Lower lobe of right lung (tissue), 2 donors: Measurements from ENCODE around the gene WLS. TPM values are rescaled to one million over a fixed set of nuclear protein-coding genes. Genes with fewer than 3 reads are reported as not detected.

Source experiments
- ATAC-seq, 2 donors: fragments of 200-7000 bp; cut with Tn5 transposase; one replicate each; pipeline ENCODE4 v1.9.1; 2020 to 2022; ENCODE audit warnings: mild to moderate bottlenecking in 2 of 2, moderate library complexity in 2 of 2
- DNase-seq: peaks from one replicate; pipeline ENCODE4 v3.0.0-alpha.2; 2020
- H3K27ac ChIP-seq: fragments of 200-600 bp; one replicate; pipeline ENCODE4 v1.8.0; 2022
- H3K27me3 ChIP-seq: fragments of 200-600 bp; one replicate; pipeline ENCODE4 v1.8.0; 2022; ENCODE audit warnings: low read depth
- H3K36me3 ChIP-seq: fragments of 200-600 bp; one replicate; pipeline ENCODE4 v1.8.0; 2022; ENCODE audit warnings: mild to moderate bottlenecking
- H3K4me1 ChIP-seq: fragments of 200-600 bp; one replicate; pipeline ENCODE4 v1.8.0; 2022
- H3K4me3 ChIP-seq: fragments of 200-600 bp; one replicate; pipeline ENCODE4 v1.8.0; 2022; ENCODE audit warnings: mild to moderate bottlenecking
- H3K9me3 ChIP-seq: fragments of 200-600 bp; one replicate; pipeline ENCODE4 v1.8.0; 2022
- CTCF ChIP-seq: fragments of 200-600 bp; IDR thresholded peaks from one replicate; pipeline ENCODE4 v1.8.0; 2022; ENCODE audit warnings: antibody characterized with exemption, mild to moderate bottlenecking
- intact Hi-C: fragments of 100-400 bp; cut with DNase I; formaldehyde crosslinking; loops from one replicate; pipeline ENCODE4 v1.11.0; 2022
- total RNA-seq: library from RNA; stranded (reverse); fragmentation: NEBNext Ultra II Directional; extraction: Animal tissue kit (Norgen Biotek cat#: 25700); gene quantifications from one replicate; pipeline ENCODE4 v1.2.1, GENCODE V29; 2021
- donor health status: DM: no; HTN: yes; CAD: no; lungs with severe emphysema.

WLS gene
- total RNA-seq, 1 donor from 2014 or later: 85.2 TPM

GRCh38 chr1:68147534-68148171, 84.7 kb downstream of the WLS start:
- Histone ChIP-seq H3K9me3 (no peaks in the 10 kb centered on the region), H3K36me3 (peaks cover 80% of the 10 kb centered on the region), H3K27ac (no peak overlapping the region), H3K4me1 (no peaks in the 10 kb centered on the region), H3K4me3 (no peak overlapping the region), H3K27me3 (no peaks in the 10 kb centered on the region)
- intact Hi-C loops: no loop called here
- ATAC-seq (no peak), DNase-seq (no peak)
- no peak for TF ChIP-seq CTCF

- Histone ChIP-seq H3K4me1 (peaks cover 15% of the 10 kb centered on the region), H3K9me3 (no peaks in the 10 kb centered on the region), H3K36me3 (peaks cover 64% of the 10 kb centered on the region), H3K27me3 (no peaks in the 10 kb centered on the region), H3K27ac (no peak overlapping the region), H3K4me3 (no peak overlapping the region)
- ATAC-seq (peak; percentile 47 to 53), DNase-seq (no peak)
- no peak for TF ChIP-seq CTCF
- intact Hi-C loops: no loop called here
Observed at GRCh38 chr1:68145418-68146126, 86.8 kb downstream of the WLS start.

- no peak for TF ChIP-seq CTCF
- H3K27me3 ChIP-seq: no peaks in the 10 kb centered on the region
- no peaks in the 10 kb centered on the region for H3K9me3 ChIP-seq
- H3K4me1 ChIP-seq: peaks cover 15% of the 10 kb centered on the region
- no peak overlapping the region for H3K27ac ChIP-seq
- intact Hi-C loops: no loop called here
- no peak for ATAC-seq
- H3K36me3 ChIP-seq: peaks cover 56% of the 10 kb centered on the region
- no peak for DNase-seq
- no peak overlapping the region for H3K4me3 ChIP-seq
Observed at GRCh38 chr1:68144856-68145255, 87.5 kb downstream of the WLS start.

- ATAC-seq: no peak
Observed at GRCh38 chr1:68143633-68144032, 88.7 kb downstream of the WLS start.

GRCh38 chr1:68142461-68142860, 89.9 kb downstream of the WLS start:
- Histone ChIP-seq H3K4me3 (no peak overlapping the region), H3K27me3 (no peaks in the 10 kb centered on the region), H3K4me1 (peaks cover 15% of the 10 kb centered on the region), H3K36me3 (peaks cover 36% of the 10 kb centered on the region), H3K27ac (peak overlapping the region; percentile 65), H3K9me3 (no peaks in the 10 kb centered on the region)
- no peak for TF ChIP-seq CTCF
- DNase-seq (no peak), ATAC-seq (no peak)
- intact Hi-C loops: no loop called here

More at GRCh38 chr1:68143633-68144032, 88.7 kb downstream of the WLS start:
- DNase-seq: no peak
- peaks cover 15% of the 10 kb centered on the region for H3K4me1 ChIP-seq
- no peaks in the 10 kb centered on the region for H3K27me3 ChIP-seq
- no peak overlapping the region for H3K27ac ChIP-seq
- no peaks in the 10 kb centered on the region for H3K9me3 ChIP-seq
- no peak for TF ChIP-seq CTCF
- no peak overlapping the region for H3K4me3 ChIP-seq
- intact Hi-C loops: no loop called here
- H3K36me3 ChIP-seq: peaks cover 44% of the 10 kb centered on the region
